Heart right ventricle (tissue), 16 donors: Measurements from ENCODE around the gene ATG5. TPM values are rescaled to one million over a fixed set of nuclear protein-coding genes. Genes with fewer than 3 reads are reported as not detected.

Source experiments
- ATAC-seq, 8 donors: fragments of 200-7000 bp; cut with Tn5 transposase; one replicate each; pipeline ENCODE4 v1.9.1; 2020; ENCODE audit warnings: mild to moderate bottlenecking in 8 of 8, moderate library complexity in 8 of 8, moderate number of reproducible peaks in 1 of 8
- DNase-seq, 2 donors: peaks; one replicate each; pipeline ENCODE4 v3.0.0-alpha.2; 2020
- H3K27ac ChIP-seq, 10 donors: fragments of 200-600 bp; sonication (generic) in 2 of 10; one replicate each; pipeline versions ENCODE4 v1.5.0 to v1.8.0; 2020 to 2022; ENCODE audit warnings: mild to moderate bottlenecking in 3 of 10
- H3K27me3 ChIP-seq, 7 donors: fragments of 200-600 bp; one replicate each; pipeline ENCODE4 v1.8.0; 2021 to 2022; ENCODE audit warnings: mild to moderate bottlenecking in 2 of 7
- H3K36me3 ChIP-seq, 9 donors: fragments of 200-600 bp; sonication (generic) in 1 of 9; one replicate each; pipeline versions ENCODE4 v1.5.0 to v1.8.0; 2020 to 2022; ENCODE audit warnings: mild to moderate bottlenecking in 2 of 9
- H3K4me1 ChIP-seq, 9 donors: fragments of 200-600 bp; sonication (generic) in 1 of 9; one replicate each; pipeline versions ENCODE4 v1.5.0 to v1.8.0; 2020 to 2022; ENCODE audit warnings: mild to moderate bottlenecking in 4 of 9
- H3K4me3 ChIP-seq, 10 donors: fragments of 200-600 bp; sonication (generic) in 2 of 10; one replicate each; pipeline versions ENCODE4 v1.5.0 to v1.8.0; 2020 to 2022; ENCODE audit warnings: mild to moderate bottlenecking in 7 of 10, moderate library complexity in 2 of 10
- H3K9me3 ChIP-seq, 11 donors: fragments of 200-600 bp in 10 of 11; sonication (generic) in 2 of 11; one replicate each; pipeline versions ENCODE4 v1.5.0 to v1.8.0; 2013 to 2022; ENCODE audit warnings: mild to moderate bottlenecking in 2 of 11, control low read depth in 1 of 11, moderate library complexity in 1 of 11
- CTCF ChIP-seq, 9 donors: fragments of 200-600 bp; sonication (generic) in 2 of 9; IDR thresholded peaks; one replicate each; pipeline versions ENCODE4 v1.5.0 to v1.8.0; 2021 to 2022; ENCODE audit warnings: antibody characterized with exemption in 9 of 9, mild to moderate bottlenecking in 5 of 9, moderate library complexity in 1 of 9
- WGBS, 2 donors: extraction: QIAGEN DNeasy Blood & Tissue Kit; methylation state at CpG; one replicate each; pipeline ENCODE4 v1.1.7; 2013; ENCODE audit warnings: inconsistent platforms in 1 of 2; 5-methylcytosine and 5-hydroxymethylcytosine counted together
- intact Hi-C, 10 donors: fragments of 100-400 bp; cut with DNase I; formaldehyde crosslinking; loops; one replicate each; pipeline versions ENCODE4 v1.11.1 to v1.14.2; 2022
- polyA plus RNA-seq, 2 donors: library from polyadenylated mRNA; stranded (reverse); fragments of 200-250 nt; gene quantifications; one replicate each; pipeline ENCODE4 v1.2.3, GENCODE V29; 2013
- total RNA-seq, 10 donors: library from RNA; stranded (reverse); fragmentation: NEBNext Ultra II Directional in 3 of 10; extraction: Animal tissue kit (Norgen Biotek cat#: 25700) in 3 of 10; gene quantifications; one replicate each; pipeline versions ENCODE4 v1.2.1 to v1.2.4, GENCODE V29; 2021 to 2023
- donor health status: Arrhythmogenic right ventricular cardiomyopathy.
- donor health status: ischemic (EF 13 %, LVEDD 7.1; RV severe dilation, severe dysfunction).
- donor health status: healthy with polysubstance abuse.
- donor health status: DM: no; HTN: yes; CAD: no.
- donor health status: DM: no; HTN: no; CAD: no.
- donor health status: ischemic (EF 25% LVEDD 6.9; RV normal size, moderate dysfunction).
- donor health status: ischemic (EF 25% LVEDD 5.7; RV mildly dilated, moderate dysfunction).
- donor health status: healthy.
- donor health status: DM: yes; HTN: yes; CAD: no.
- donor health status: Ischemic cardiomyopathy.
- donor health status: ischemic (EF 35%, LVEDD 5.7; RV mildly dilated, moderate dysfunction).
- donor health status: nonischemic (EF 11% LVEDD 7.7; RV severe dilation, severe dysfunction).
- donor health status: DM: yes; HTN: yes; CAD: no.
- donor health status: PGD.
- donor health status: ischemic (EF 29% LVEDD 5.4; RV normal size, mild dysfunction).
- donor health status: nonischemic (EF 23%, LVEDD 6.1; RV moderate dilation, normal function).

ATG5 gene
- total and polyA plus RNA-seq, 12 donors: 12.6 to 18.0 (median 15.0) TPM

DNA sequence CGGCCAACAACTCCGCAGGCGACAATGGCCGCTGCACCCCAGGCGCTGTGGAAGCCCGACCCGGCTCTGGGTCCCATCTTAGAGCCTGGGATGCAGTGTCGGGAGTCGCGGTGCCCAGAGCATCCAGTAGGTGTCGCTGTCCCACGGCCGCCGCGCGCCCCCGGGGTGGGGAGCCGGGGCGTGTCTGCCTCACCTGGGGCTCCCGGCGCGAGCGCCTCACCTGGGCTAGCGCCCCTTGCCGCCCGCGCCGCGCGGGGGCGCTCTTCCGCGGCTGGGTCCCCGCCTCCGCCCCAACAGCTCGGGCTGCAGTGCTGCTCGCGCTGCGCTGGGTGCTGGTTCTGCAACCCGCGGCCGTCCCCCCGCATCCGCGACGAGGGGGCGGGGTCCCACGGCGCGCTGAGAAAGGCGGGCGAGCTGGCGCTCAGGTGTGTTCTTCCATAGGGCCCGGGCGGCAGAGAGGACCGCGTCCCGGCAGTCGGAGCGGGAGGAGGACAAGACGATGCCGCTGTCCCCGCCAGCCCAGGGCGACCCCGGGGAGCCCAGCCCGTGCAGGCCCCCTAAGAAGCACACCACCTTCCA, 34.9 kb upstream of the ATG5 start, which contains the start of gene CRYBG1:
CRYBG1 (plus strand) TSS at position 308 of the 579 bp plus-strand sequence; CDS start at position 500, 192 bp downstream.
- ATAC-seq: peak in 7 of 8 donors; percentile 47 to 79 (median 63)
- peak; percentile 61 to 90 (median 67) for TF ChIP-seq CTCF (IDR thresholded peaks at IDR 0.05)
- 0 to 2% methylated on average over 66 of the region's 66 CpGs for WGBS, 2 donors

DNA sequence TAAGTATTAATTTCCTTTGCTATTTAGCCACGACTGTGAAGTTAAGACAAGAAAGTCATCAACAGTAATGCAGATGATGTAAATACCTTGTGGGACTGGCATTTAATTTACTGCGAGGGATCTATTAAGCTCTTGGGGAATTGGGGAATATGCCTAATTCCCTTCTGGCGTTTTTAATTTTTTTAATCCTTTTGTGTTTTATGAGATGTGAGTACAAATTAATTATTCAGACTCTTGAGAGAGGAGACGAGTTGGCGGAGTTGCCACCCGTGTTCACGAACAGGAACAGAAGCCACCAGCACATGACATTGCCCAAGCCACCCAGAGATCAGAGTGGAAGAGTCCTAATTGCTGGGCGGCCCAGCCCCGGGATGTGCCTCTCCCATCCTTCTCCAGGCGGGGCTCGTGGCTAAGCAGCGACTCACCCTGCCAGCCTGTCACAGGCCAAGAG, 34.4 kb upstream of the ATG5 start:
- 29 to 31% methylated on average over 12 of the region's 12 CpGs for WGBS, 2 donors
- no peak for DNase-seq
- Histone ChIP-seq H3K27me3 (peaks cover 17 to 84% (median 70%) of the 10 kb centered on the region in 7 donors), H3K27ac (no peak overlapping the region), H3K9me3 (no peaks in the 10 kb centered on the region), H3K4me3 (peak overlapping the region in 8 of 10 donors; percentile 3 to 55 (median 42)), H3K4me1 (peaks cover 0 to 16% (median 11%) of the 10 kb centered on the region in 9 donors), H3K36me3 (no peaks in the 10 kb centered on the region)
- intact Hi-C loops: no loop called here
- no peak for ATAC-seq
- TF ChIP-seq CTCF (IDR thresholded peaks at IDR 0.05): no peak

More for the DNA sequence above, 34.9 kb upstream of the ATG5 start, which contains the start of gene CRYBG1:
- peaks cover 17 to 83% (median 65%) of the 10 kb centered on the region in 7 donors for H3K27me3 ChIP-seq
- H3K4me1 ChIP-seq: peaks cover 0 to 16% (median 11%) of the 10 kb centered on the region in 9 donors
- peak within 1 kb of the TSS; percentile 3 to 55 (median 39) for H3K4me3 ChIP-seq
- intact Hi-C loops: no loop called here
- no peak within 1 kb of the TSS for H3K27ac ChIP-seq
- no peaks in the 10 kb centered on the region for H3K36me3 ChIP-seq
- no peaks in the 10 kb centered on the region for H3K9me3 ChIP-seq
- peak in 1 of 2 donors; percentile 38 for DNase-seq

- Histone ChIP-seq H3K4me3 (no peak overlapping the region), H3K36me3 (no peaks in the 10 kb centered on the region), H3K9me3 (peaks cover 0 to 18% (median 0%) of the 10 kb centered on the region in 11 donors), H3K4me1 (peaks cover 0 to 16% (median 11%) of the 10 kb centered on the region in 9 donors), H3K27ac (no peak overlapping the region), H3K27me3 (peaks cover 17 to 84% (median 65%) of the 10 kb centered on the region in 7 donors)
- DNase-seq (no peak), ATAC-seq (no peak)
- TF ChIP-seq CTCF (IDR thresholded peaks at IDR 0.05): no peak
- WGBS, 2 donors: 90 to 91% methylated on average over 1 of the region's 1 CpG
- intact Hi-C loops: no loop called here
These were observed 30.8 kb upstream of the ATG5 start for GRCh38 chr6:106356378-106356777.

- Histone ChIP-seq H3K4me1 (no peaks in the 10 kb centered on the region), H3K9me3 (peaks cover 0 to 6% (median 0%) of the 10 kb centered on the region in 11 donors), H3K4me3 (no peak overlapping the region), H3K36me3 (no peaks in the 10 kb centered on the region), H3K27me3 (peaks cover 0 to 18% (median 6%) of the 10 kb centered on the region in 7 donors), H3K27ac (no peak overlapping the region)
- intact Hi-C loops: loop anchor here in 2 of 10 donors (10.0 kb wide), 2 partner anchors 228 to 628 kb away; partner anchors contain the start of gene CD24 (in 2 of the 2)
- no peak for TF ChIP-seq CTCF (IDR thresholded peaks at IDR 0.05)
- DNase-seq: no peak
- 72 to 76% methylated on average over 1 of the region's 1 CpG for WGBS, 2 donors
- ATAC-seq: no peak
These were observed 21.7 kb upstream of the ATG5 start for GRCh38 chr6:106347219-106347618.
